HG03025 (cell line): ENCODE results near the gene ZNF438.

Source experiments
- ATAC-seq: cut with Tn5 transposase; IDR thresholded peaks from one replicate; pipeline ENCODE4 v1.9.1; 2021; ENCODE audit warnings: mild to moderate bottlenecking, moderate library complexity; ENCODE audit not compliant: unreplicated experiment, low FRiP score

The ZNF438 gene

DNA sequence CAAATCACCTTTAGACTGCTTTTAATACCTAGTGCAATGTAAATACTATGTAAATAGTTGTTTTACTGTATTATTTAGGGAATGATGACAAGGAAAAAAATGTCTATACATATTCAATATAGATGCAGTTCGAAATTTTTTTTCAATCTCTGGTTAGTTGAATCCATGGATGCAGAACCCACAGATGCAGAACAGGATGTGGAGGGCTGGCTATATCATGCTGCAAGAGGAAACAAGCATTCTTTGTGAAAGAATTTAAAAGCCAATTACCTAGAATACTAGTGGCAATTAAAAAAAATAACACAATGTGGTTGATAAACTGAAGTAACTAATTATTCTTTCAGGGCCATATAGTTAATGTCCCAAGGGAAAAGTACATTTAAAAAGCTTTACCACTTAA lies 170.4 kb downstream of the ZNF438 start:
- no peak for ATAC-seq

DNA sequence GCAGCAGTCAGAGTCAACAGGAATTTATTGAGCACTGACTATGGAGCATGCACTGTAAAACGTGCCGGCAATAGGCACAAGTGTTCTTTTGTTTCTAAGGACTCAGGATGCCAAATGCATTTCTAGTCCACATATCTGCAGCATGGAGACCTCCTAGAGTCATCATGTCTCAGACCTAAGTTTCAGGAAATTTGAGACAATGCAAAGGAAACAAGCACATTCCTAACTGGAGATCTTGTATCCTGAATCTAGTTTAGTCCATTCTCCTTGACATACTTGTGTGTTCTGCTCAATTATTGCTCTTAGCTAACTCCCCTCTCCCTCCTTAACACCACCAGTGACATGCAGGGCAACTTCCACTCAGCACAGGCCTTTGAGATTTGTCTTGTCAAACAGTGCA lies 173.2 kb downstream of the ZNF438 start:
- no peak for ATAC-seq

GRCh38 chr10:30857803-30858202 lies 173.9 kb downstream of the ZNF438 start:
- ATAC-seq: no peak

- ATAC-seq: no peak
Measured at GRCh38 chr10:30855131-30855530, 176.5 kb downstream of the ZNF438 start.

GRCh38 chr10:30854656-30855055 lies 177.0 kb downstream of the ZNF438 start:
- ATAC-seq: no peak

- ATAC-seq: no peak
Measured at GRCh38 chr10:30853066-30853465, 178.6 kb downstream of the ZNF438 start.

- ATAC-seq: no peak
Measured at GRCh38 chr10:30850776-30851175, 180.9 kb downstream of the ZNF438 start.

DNA sequence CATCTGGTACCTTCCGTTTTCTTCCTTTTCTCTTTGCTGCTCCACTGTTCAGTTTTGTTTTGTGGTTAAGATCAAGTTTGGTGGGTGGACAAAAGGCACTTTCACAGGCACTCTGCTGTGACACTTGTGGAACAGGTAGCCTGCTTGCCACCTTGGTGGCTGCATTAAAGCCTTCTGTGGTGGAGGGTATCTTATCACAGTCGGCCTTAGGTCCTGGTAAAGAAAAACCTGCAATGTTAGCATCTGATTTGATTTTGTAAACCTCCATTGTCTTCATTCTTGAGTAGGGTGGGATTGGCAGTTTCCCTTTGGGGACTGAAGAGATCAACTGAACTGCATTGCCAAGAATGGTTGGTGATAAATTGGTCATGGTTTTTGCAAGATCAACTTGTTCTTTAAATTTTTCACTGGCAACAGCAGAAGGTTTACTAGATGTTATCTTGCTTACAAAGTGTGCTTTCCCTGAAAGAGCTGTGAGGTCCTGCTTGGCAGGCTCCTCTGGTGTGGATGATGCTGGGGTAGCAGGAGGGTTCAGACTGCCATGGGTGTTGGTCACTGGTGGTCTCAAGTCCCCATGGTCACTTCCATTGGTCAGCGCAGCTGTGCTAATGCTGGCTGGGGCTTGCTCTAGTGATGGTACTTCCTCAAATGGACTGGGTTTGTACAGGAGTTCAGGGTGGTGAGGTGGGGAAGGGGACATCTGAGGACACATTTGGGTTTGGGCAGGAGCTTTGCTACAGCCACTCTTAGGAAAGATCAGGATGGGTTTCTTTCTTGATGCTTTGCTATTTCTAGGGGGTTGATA lies 182.2 kb downstream of the ZNF438 start:
- no peak for ATAC-seq

- no peak for ATAC-seq
Measured at GRCh38 chr10:30848396-30849032, 183.2 kb downstream of the ZNF438 start.

DNA sequence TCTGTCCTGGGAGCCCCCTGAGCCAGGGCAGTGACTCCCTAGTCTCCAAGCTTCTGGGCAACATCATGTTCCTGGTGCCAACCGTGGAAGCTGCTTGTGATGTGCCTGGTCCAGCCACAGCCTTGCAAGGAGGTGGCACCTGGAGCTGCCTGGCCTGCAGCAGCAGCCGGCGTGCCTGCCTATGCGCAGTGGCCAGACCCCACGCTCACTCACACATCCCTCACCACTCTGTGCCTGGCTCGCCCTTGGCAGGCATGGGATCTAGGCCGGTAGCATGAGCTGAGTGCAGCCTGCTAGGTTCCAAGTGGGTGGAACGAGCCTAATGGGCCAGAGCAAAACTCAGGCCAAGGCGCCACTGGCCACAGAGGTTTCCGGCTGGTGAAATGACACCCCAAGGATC lies 184.0 kb downstream of the ZNF438 start:
- ATAC-seq: no peak

GRCh38 chr10:30847199-30847598 lies 184.5 kb downstream of the ZNF438 start:
- ATAC-seq: no peak

GRCh38 chr10:30846710-30847109 lies 185.0 kb downstream of the ZNF438 start:
- ATAC-seq: no peak

DNA sequence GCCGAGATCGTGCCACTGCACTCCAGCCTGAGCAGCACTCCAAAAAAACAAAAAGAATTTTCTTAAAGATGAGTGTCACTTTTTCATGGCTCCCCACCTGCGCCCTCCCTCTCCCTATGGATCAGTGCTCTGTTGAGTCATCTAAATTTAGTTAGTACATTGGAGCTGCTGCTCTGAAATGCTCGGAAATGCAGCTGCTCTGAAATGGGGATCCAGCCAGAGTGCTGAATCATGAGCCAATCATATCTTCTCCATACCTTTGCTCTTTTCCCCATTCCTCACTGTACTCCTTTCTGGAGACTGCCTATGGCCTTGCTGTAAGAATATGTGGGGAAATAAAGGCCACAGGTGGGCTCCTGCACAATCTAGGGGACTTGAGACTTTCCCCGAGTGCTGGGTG lies 188.8 kb downstream of the ZNF438 start:
- ATAC-seq: no peak

DNA sequence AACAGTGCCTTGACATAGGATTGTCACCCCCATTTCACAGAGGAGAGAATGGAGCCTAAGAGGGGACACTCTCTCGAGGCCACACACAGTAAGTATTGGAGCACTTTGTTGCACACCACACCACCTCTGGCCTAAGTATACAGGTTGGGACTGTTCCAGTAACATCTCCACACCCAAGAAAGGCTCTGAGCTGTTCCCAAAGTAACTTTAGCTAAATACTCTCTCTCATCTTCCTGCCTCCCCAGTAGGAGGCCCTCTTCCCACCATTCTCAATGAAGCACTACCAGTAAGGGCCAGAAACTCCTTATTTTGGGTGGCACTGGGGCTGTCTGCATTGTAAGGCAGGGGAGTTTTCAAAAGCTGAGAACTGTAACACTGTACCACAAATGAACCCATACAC lies 189.5 kb downstream of the ZNF438 start:
- no peak for ATAC-seq

GRCh38 chr10:30840395-30841050 lies 191.1 kb downstream of the ZNF438 start:
- ATAC-seq: no peak

DNA sequence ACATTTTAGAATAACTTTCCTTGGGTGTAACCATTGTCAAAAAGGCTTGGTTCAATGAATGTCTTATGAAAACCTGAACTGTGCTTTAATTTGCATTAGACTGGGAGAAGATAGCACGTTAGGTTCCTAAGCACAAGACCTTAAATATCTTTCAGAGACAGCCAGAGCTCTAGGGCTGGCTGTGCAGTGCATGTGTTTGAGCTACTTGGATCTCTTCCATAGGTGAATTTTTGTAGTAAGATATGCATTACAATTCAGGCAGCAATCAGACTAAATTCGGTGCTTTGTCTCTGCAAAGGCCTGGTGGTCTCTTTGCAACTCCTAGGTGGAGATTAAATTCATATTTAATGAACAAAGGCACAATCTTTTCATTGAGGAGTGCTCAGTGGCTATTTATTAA lies 192.0 kb downstream of the ZNF438 start:
- ATAC-seq: no peak

DNA sequence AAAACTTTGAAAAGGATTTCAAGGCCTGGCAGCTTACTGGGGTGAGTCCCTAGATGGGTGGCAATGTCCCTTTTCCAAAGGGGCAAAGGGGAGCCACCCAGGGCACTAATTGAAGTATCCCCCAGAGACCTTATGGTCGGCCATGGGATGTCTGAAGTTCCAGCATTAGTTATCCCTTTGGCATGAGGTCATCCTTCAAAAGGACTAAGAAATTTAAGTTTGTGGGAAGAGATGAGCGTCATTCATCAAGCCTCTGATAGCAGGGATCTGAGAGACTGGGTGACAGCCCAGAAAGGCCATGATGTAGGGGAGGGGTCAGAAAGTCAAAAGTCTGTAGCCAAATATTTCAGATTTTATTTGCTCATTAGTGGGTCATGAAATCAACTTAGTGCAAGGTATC lies 195.3 kb downstream of the ZNF438 start:
- ATAC-seq: no peak

DNA sequence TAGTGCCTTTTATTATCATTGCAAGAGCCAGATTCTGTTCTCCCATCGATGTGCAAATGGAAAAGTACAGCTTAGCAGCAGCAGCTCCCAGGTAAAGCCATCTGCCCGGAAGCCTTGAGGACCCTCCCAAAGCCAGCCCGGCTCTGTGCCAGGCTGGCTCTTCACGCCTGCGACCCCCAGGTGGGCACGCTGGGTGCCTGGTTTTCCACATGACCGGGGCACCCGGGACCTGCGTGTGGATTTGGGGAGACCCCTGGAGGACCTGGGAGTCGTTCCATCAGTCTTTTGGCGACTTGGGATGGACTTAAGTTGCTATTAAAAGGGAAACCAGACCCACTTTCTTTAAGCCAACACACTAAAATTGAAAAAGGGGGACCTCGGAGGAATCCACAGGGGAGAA lies 196.5 kb downstream of the ZNF438 start:
- ATAC-seq: no peak

DNA sequence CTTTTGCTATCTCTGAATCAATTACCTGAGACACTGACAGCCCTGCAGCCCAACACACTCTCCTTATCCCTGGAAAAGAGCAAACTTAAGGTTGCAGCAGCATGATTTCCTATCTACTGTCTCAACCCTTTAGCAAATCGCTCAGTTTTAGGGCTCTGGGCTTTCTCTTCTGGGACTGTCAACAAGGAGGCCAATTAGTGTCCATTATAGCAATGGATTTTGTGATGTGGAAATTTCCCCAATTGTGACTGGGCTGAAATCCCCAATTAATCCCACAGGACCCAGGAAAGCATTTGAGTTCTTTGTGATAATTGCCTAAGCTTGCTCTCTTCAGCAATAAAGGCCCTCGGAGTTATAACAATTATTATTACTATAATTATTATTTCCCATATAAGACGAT lies 197.0 kb downstream of the ZNF438 start:
- ATAC-seq: no peak

DNA sequence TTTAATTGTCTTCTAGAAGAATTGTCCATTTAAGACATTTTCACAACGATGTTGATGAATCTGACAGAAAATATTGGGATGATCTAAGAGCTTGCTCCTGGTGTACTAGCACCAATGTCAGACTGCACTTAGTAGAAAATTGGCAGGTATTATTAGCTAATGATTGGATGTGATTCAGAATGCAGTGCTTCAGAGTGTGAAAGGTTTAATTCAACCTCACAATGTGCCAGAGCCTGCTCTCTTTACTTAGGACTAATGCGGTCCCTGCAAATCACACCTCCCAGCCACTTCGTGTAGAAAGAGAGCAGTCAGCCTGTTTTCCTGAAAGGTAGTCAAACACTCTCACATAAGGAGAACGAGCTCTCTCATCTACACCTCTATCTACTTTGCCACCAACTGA lies 197.5 kb downstream of the ZNF438 start:
- no peak for ATAC-seq

- no peak for ATAC-seq
Measured at GRCh38 chr10:30833628-30833970, 198.1 kb downstream of the ZNF438 start.
